HFFc6 (cell line): ENCODE measurements around the gene ELP6. TPM values are rescaled to one million over a fixed set of nuclear protein-coding genes. Genes with fewer than 3 reads are reported as not detected.

Experiments used
- DNase-seq: peaks from one replicate; pipeline ENCODE4 v3.0.0-alpha.2; 2018
- H3K27ac Mint-ChIP-seq: 2 replicates; pipeline ENCODE4 v1.8.0; 2020; ENCODE audit warnings: mild to moderate bottlenecking, mixed read lengths
- H3K27me3 Mint-ChIP-seq: 2 replicates; pipeline ENCODE4 v1.8.0; 2021; ENCODE audit warnings: mild to moderate bottlenecking, moderate library complexity, mixed read lengths; ENCODE audit not compliant: insufficient read depth
- H3K36me3 Mint-ChIP-seq: 2 replicates; pipeline ENCODE4 v1.8.0; 2021; ENCODE audit warnings: low read depth, mixed read lengths
- H3K4me1 Mint-ChIP-seq: 2 replicates; pipeline ENCODE4 v1.8.0; 2020; ENCODE audit warnings: low read depth, mixed read lengths
- H3K4me3 Mint-ChIP-seq: 2 replicates; pipeline ENCODE4 v1.8.0; 2020; ENCODE audit warnings: mild to moderate bottlenecking, moderate library complexity, mixed read lengths
- H3K9me3 Mint-ChIP-seq: 2 replicates; pipeline ENCODE4 v1.8.0; 2020; ENCODE audit warnings: mild to moderate bottlenecking, mixed read lengths
- CTCF ChIP-seq: fragments of 200-600 bp; sonication (generic); IDR thresholded peaks from 2 replicates; pipeline ENCODE4 v1.5.0; 2021; ENCODE audit warnings: antibody characterized with exemption, mild to moderate bottlenecking
- long read RNA-seq: library from polyadenylated mRNA; unstranded; transcript quantifications from one replicate; pipeline ENCODE4 v2.0.0, GENCODE V29; 2019
- total RNA-seq, 6 experiments: library from RNA; stranded (reverse); fragmentation: NEBNext Ultra II Directional; extraction: Animal tissue kit (Norgen Biotek cat#: 25700); gene quantifications; 2 replicates in 1 of 6; 3 replicates in 5 of 6; pipeline ENCODE4 v1.2.3, GENCODE V29; 2021

The ELP6 gene
- total RNA-seq = 10 to 100 TPM; 30.4 to 36.2 (median 34.5) TPM
- long read RNA-seq, transcript ELP6-205 (7 exons, 880 nt) = minor isoform, 5 of 45 reads
- long read RNA-seq, transcript ELP6-201 (7 exons, 1,401 nt) = major isoform, 27 of 45 reads
- long read RNA-seq, partial matches to known transcripts = 8 of 45 reads
- long read RNA-seq, other reads (novel, unspliced or antisense) = 4 of 45 reads

GRCh38 chr3:47513125-47513929, at the start of gene ELP6:
Gene ELP6 (minus strand): TSS chr3:47513712. CDS start chr3:47513590, 122 bp downstream.
- peak; percentile 73 for TF ChIP-seq CTCF
- peak; percentile 93 for DNase-seq
- H3K4me1 Mint-ChIP-seq = peaks cover 21% of the 10 kb centered on the region
- no peaks in the 10 kb centered on the region for H3K9me3 Mint-ChIP-seq
- H3K27ac Mint-ChIP-seq = peak within 1 kb of the TSS; percentile 92
- peaks cover 4% of the 10 kb centered on the region; the same call in 1 of the 2 replicates for H3K27me3 Mint-ChIP-seq
- peaks cover 6% of the 10 kb centered on the region; the same call in 1 of the 2 replicates for H3K36me3 Mint-ChIP-seq
- peak within 1 kb of the TSS; percentile 98 for H3K4me3 Mint-ChIP-seq

- DNase-seq = no peak
- Mint-ChIP-seq H3K9me3 (peaks cover 5% of the 10 kb centered on the region; the same call in 1 of the 2 replicates), H3K4me3 (no peak overlapping the region), H3K27ac (no peak overlapping the region), H3K36me3 (no peaks in the 10 kb centered on the region), H3K27me3 (peaks cover 21% of the 10 kb centered on the region), H3K4me1 (no peaks in the 10 kb centered on the region)
- TF ChIP-seq CTCF = no peak
Observed at GRCh38 chr3:47556351-47556750, 42.8 kb upstream of the ELP6 start.

- H3K36me3 Mint-ChIP-seq = no peaks in the 10 kb centered on the region
- no peaks in the 10 kb centered on the region for H3K4me1 Mint-ChIP-seq
- peaks cover 29% of the 10 kb centered on the region for H3K27me3 Mint-ChIP-seq
- TF ChIP-seq CTCF = no peak
- no peak for DNase-seq
- peaks cover 5% of the 10 kb centered on the region; the same call in 1 of the 2 replicates for H3K9me3 Mint-ChIP-seq
- H3K27ac Mint-ChIP-seq = no peak overlapping the region
- no peak overlapping the region for H3K4me3 Mint-ChIP-seq
Observed at GRCh38 chr3:47554335-47554734, 40.8 kb upstream of the ELP6 start.

GRCh38 chr3:47553407-47553806, 39.9 kb upstream of the ELP6 start:
- Mint-ChIP-seq H3K27ac (no peak overlapping the region), H3K9me3 (peaks cover 5% of the 10 kb centered on the region; the same call in 1 of the 2 replicates), H3K4me3 (no peak overlapping the region), H3K27me3 (peaks cover 30% of the 10 kb centered on the region), H3K4me1 (no peaks in the 10 kb centered on the region), H3K36me3 (no peaks in the 10 kb centered on the region)
- TF ChIP-seq CTCF = no peak
- no peak for DNase-seq

GRCh38 chr3:47542471-47543173, 29.1 kb upstream of the ELP6 start:
- no peak for TF ChIP-seq CTCF
- Mint-ChIP-seq H3K36me3 (no peaks in the 10 kb centered on the region), H3K4me1 (no peaks in the 10 kb centered on the region), H3K9me3 (no peaks in the 10 kb centered on the region), H3K27me3 (peaks cover 1% of the 10 kb centered on the region), H3K4me3 (no peak overlapping the region), H3K27ac (no peak overlapping the region)
- DNase-seq = no peak
